ELR (cell line): ENCODE data around the gene DIAPH3.
A peak's percentile ranks its signal among the peaks of the same experiment; 100 is the strongest.
"Not testable (repeated sequence)": the region's sequence is repeated elsewhere in the genome, so short reads cannot be mapped to it uniquely, and the experiment has no call there.

ENCODE experiments used
- DNase-seq: peaks from one replicate; pipeline ENCODE4 v3.0.0-alpha.2; 2015; ENCODE audit warnings: low read depth

Gene DIAPH3

GRCh38 chr13:60093425-60094019 lies 70.2 kb downstream of the DIAPH3 start:
- DNase-seq = no peak

GRCh38 chr13:60091573-60091972 lies 72.2 kb downstream of the DIAPH3 start:
- DNase-seq = no peak

DNA sequence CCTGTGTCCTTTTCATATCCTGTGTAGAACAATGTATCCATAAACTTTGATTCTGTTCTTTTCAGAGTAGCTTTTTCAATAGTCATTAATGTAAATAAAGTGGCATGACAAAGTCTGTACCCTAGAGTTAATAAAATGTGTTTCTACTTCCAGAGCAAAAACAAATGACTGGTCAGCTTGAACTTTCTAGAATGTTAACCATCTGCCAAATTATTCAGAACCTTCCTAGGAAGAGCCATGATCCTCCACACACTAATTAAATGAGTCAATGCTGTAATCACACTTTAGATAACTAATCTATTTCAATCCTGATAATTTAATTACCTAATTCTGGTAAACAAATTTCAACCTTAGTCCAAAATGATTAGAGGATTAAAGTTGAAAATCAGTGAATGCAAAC lies 73.2 kb downstream of the DIAPH3 start:
- DNase-seq = no peak

GRCh38 chr13:60083780-60084179 lies 79.9 kb downstream of the DIAPH3 start:
- DNase-seq = not testable (repeated sequence)

DNA sequence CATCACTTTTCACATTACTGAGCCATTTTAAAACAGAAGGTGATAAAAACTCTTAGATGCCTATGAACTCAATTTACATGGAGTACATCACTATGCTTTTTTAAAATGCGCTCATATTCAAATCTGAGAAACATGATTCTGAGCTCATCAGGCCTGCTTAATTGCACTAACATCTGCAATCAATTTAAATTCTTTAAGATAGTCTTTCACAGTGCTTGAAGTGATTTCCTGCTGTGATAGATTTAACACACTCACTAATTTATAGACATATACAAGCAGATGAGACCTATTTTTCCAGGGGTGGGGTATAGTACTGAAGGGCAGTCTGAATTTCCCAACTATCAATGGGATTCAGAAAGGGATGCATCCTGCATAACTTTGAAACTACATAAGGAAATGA lies 82.9 kb downstream of the DIAPH3 start:
- DNase-seq = no peak

- DNase-seq = no peak
Measured at GRCh38 chr13:60078226-60078625, 85.5 kb downstream of the DIAPH3 start.

DNA sequence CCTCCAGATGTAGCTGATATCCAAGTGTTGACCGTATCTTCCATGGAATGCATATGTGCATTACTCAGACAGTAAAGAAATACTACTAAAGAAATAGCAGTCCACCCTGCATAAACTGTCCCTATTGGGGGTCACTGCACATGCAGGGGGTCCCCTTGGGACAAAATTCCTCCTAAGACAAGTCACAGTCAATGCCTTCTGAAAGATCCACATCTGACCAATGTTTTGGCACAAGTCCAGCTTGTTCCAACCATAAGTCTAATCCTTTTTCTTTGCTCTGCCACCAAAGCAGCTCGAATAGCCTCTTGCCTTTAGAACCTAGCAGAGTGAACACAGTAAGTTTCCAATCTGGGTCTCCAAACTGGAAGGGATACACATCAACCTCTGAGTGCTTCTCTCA lies 87.9 kb downstream of the DIAPH3 start:
- no peak for DNase-seq

- DNase-seq = no peak
Measured at GRCh38 chr13:60074397-60074796, 89.3 kb downstream of the DIAPH3 start.

DNA sequence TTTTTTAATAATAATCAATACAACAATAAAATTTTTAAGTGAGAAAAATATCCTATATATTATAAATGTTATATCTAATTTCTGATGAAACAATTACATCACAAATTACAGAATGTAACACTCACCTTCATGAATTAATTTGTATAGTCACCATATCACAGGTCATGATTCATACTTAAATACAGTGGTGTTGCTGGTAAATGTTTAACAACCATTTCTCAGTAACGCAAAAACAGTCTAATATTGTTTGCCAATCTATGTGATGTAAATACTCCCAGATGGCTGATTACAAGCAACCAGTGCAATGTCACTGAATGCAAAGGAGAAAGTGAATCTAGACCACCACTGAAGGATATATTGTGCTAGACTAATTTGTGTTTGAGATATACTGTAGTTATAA lies 97.5 kb downstream of the DIAPH3 start:
- no peak for DNase-seq

DNA sequence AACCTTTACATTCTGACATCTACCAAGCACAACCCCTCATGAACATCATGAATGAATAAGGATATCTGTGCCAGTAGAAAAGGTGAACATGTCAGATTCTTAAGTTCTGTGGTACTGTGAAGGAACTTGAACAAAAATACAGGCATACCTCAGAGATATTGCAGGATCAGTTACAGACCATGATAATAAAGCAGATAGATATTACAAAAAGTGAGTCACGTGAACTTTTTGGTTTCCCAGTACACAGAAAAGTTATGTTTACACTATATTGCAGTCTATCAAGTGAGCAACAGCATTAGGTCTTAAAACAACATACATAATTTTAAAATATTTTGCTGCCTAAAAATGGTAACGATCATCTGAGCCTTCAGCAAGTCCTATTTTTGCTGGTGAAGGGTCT lies 101.2 kb downstream of the DIAPH3 start:
- DNase-seq = no peak

- DNase-seq = no peak
Measured at GRCh38 chr13:60061737-60062136, 102.0 kb downstream of the DIAPH3 start.

- DNase-seq = no peak
Measured at GRCh38 chr13:60051754-60052285, 111.9 kb downstream of the DIAPH3 start.

DNA sequence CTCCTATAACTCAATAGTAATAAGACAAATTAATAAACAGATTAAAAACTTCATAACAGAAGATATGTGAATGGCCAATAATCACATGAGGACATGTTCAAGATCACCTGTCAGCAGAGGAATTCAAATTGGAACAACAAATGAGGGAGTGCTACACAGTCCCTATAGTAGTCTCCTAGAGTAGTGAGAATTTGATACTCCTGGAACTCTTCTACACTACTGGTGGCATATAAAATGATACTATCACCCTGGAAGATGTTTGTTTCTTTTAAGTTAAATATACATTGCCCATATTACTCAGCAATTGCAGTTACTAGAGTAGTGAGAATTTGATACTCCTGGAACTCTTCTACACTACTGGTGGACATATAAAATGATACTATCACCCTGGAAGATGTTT lies 115.4 kb downstream of the DIAPH3 start:
- not testable (repeated sequence) for DNase-seq

DNA sequence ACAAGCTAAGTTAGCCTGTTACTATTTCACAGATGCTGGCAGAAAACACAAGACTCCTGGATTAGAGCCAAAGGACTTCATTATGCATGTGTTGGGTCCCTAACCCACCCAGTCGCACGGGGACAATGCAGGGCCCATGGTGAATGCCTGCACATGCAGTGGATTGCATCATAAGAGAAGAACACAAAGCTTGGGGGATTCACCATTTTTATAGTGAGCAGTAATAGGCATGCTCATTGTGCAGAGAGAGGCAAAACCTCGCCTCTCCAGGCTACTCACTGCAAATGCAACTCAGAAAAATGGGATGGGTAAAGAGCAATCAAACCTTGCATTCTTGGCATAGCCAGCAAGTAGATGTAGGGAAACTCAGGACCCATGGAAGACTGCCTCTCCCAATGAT lies 115.8 kb downstream of the DIAPH3 start:
- DNase-seq = no peak

DNA sequence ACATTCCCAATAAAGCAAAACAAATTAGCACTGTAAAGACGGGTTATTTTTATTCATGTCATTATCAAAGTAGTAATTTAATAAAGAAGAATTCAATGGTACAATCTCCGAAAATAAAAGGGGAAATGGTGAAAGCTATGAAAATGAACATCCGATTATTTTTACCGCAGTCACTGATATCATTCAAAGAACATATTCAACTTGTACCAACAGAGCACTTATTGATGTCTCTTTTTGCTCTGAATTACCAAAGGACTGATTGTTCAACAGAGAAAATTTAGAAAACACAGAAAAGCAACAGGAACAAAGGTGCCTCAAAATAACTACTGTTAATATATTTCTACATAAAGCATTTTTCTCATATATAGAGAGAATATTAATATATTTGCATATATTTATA lies 119.4 kb downstream of the DIAPH3 start:
- no peak for DNase-seq

GRCh38 chr13:60043262-60043661 lies 120.5 kb downstream of the DIAPH3 start:
- no peak for DNase-seq

GRCh38 chr13:60040668-60041067 lies 123.1 kb downstream of the DIAPH3 start:
- DNase-seq = not testable (repeated sequence)

DNA sequence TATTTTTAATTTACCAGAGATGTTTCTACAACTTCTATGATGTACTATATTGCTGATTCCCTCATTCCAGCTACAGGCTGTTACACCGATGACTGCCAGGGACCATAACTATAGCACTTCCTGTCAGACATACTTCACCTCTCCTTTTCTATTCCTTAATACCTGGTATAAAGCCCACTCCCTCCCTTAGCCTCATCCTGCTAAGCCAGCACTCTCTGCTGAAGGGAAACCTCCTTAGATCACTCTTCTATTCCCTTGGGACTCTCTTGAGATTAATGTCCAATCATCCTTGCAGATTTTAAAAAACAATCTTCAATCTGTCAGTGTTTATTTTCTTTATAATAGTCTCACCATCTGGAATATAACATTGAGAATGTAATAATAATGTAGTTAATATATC lies 127.9 kb downstream of the DIAPH3 start:
- no peak for DNase-seq

GRCh38 chr13:60032851-60033250 lies 130.9 kb downstream of the DIAPH3 start:
- no peak for DNase-seq

GRCh38 chr13:60028021-60028420 lies 135.7 kb downstream of the DIAPH3 start:
- no peak for DNase-seq

- DNase-seq = no peak
Measured at GRCh38 chr13:60026286-60026685, 137.4 kb downstream of the DIAPH3 start.

DNA sequence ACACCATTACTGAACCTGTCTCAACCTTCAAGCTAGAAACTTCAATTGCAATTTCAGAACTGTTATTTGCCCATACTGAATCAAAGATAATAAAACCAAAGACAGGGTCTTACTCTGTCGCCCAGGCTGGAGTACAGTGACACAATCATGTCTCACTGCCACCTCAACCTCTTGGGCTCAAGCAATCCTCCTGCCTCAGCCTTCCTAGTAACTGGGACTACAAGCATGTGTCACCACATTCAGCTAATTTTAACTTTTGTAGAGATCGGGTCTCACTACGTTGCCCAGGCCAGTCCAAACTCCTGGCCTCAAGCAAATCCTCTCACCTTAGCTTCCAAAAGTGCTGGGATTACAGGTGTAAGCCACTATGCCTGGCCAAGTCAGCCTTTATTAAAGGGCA lies 143.4 kb downstream of the DIAPH3 start:
- DNase-seq = peak; percentile 4

GRCh38 chr13:60019119-60019993 lies 144.4 kb downstream of the DIAPH3 start:
- DNase-seq = no peak
